AG04449 (cell line): ENCODE measurements around the gene OXER1.

ENCODE experiments used
- CTCF ChIA-PET: fragments of 350-600 bp; formaldehyde crosslinking; extraction: SDS; loops from one replicate; lab custom pipeline; 2021; ENCODE audit warnings: antibody characterized with exemption; lab: Yijun Ruan, JAX
- POLR2A ChIA-PET: fragments of 400-600, 350-600 bp; formaldehyde crosslinking; extraction: SDS; loops from one replicate; lab custom pipeline; 2020; ENCODE audit warnings: antibody characterized with exemption, inconsistent platforms; lab: Yijun Ruan, JAX
- DNase-seq: peaks from one replicate; pipeline ENCODE4 v3.0.0-alpha.2; 2010; ENCODE audit warnings: low read depth, low spot score
- H3K4me3 ChIP-seq: 2 replicates; pipeline ENCODE4 v1.5.1; 2011; ENCODE audit warnings: low read depth, mild to moderate bottlenecking, control low read depth, low read length
- TF ChIP-seq, protein P1 (sequence below): IDR thresholded peaks from one replicate; pipeline ENCODE4 v1.5.1; 2011; ENCODE audit warnings: mild to moderate bottlenecking, moderate library complexity, low read length, control low read depth, inconsistent platforms; ENCODE audit not compliant: insufficient read depth; ENCODE audit errors: missing control alignments

Gene OXER1

GRCh38 chr2:42714686-42715085 lies 49.2 kb downstream of the OXER1 start:
- CTCF ChIA-PET, result no interaction called here
- TF ChIP-seq, protein P1, sequence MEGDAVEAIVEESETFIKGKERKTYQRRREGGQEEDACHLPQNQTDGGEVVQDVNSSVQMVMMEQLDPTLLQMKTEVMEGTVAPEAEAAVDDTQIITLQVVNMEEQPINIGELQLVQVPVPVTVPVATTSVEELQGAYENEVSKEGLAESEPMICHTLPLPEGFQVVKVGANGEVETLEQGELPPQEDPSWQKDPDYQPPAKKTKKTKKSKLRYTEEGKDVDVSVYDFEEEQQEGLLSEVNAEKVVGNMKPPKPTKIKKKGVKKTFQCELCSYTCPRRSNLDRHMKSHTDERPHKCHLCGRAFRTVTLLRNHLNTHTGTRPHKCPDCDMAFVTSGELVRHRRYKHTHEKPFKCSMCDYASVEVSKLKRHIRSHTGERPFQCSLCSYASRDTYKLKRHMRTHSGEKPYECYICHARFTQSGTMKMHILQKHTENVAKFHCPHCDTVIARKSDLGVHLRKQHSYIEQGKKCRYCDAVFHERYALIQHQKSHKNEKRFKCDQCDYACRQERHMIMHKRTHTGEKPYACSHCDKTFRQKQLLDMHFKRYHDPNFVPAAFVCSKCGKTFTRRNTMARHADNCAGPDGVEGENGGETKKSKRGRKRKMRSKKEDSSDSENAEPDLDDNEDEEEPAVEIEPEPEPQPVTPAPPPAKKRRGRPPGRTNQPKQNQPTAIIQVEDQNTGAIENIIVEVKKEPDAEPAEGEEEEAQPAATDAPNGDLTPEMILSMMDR, result no peak
- DNase-seq, result no peak
- POLR2A ChIA-PET, result no interaction called here
- no peak overlapping the region for H3K4me3 ChIP-seq

- no peak for DNase-seq
- ChIA-PET POLR2A (interaction anchor here (0.6 kb wide), 1 partner anchor 95 kb away, joined by 3 read pairs; no protein-coding TSS in a partner anchor), CTCF (no interaction called here)
- TF ChIP-seq, protein P1, result no peak
- no peak overlapping the region for H3K4me3 ChIP-seq
Measured at GRCh38 chr2:42713920-42714319, 50.0 kb downstream of the OXER1 start.

DNA sequence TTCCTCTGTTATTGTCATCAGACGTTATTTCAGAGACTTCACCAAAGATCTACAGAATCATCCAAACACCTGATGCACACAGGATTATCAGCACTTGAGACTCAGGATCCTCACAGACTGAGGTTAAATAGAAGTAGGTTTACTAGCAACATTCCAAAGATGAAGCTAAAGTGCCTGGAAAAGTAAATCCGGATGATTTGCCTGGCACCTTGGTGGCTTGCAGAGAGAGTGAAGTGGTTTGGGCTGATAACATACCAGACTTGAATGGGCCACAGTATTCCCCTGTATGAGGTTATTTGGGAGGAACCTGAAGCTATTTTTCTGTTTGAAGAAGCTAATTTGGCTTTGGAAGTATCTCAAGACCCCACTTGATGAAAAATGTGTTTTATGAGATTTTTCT lies 51.0 kb downstream of the OXER1 start:
- no peak for DNase-seq
- CTCF ChIA-PET, result no interaction called here
- no peak overlapping the region for H3K4me3 ChIP-seq
- TF ChIP-seq, protein P1, result no peak
- POLR2A ChIA-PET, result interaction anchor here (0.6 kb wide), 1 partner anchor 216 kb away, joined by 3 read pairs; no protein-coding TSS in a partner anchor
